IMR-90 (cell line): ENCODE results near the gene LTN1. TPM values are rescaled to one million over a fixed set of nuclear protein-coding genes. Genes with fewer than 3 reads are reported as not detected.

Experiments used
- ATAC-seq: fragments of 200-7000 bp; cut with Tn5 transposase; 2 replicates; pipeline ENCODE4 v1.9.1; 2020; ENCODE audit warnings: low read depth, mild to moderate bottlenecking, moderate library complexity
- BruUV-seq: library from RNA; stranded (reverse); fragments of 400-500 nt; replicated peaks from 2 replicates; lab custom pipeline; 2021; lab: Mats Ljungman, UMichigan
- CTCF ChIA-PET: fragments of 300-600 bp; formaldehyde crosslinking; extraction: SDS; loops from one replicate; lab custom pipeline; 2021; ENCODE audit warnings: antibody characterized with exemption; lab: Yijun Ruan, JAX
- POLR2A ChIA-PET: fragments of 300-600 bp; sonication (Branson Sonifier 250); formaldehyde crosslinking; loops from one replicate; lab custom pipeline; 2022; ENCODE audit warnings: antibody characterized with exemption; ENCODE audit not compliant: unreplicated experiment; lab: Charles Lee
- DNase-seq: peaks from one replicate; pipeline ENCODE4 v3.0.0; 2013
- H2AFZ ChIP-seq: replicated peaks from 2 replicates; pipeline ENCODE3; 2013; ENCODE audit warnings: low read length, mild to moderate bottlenecking; ENCODE audit not compliant: poor library complexity
- H2AK5ac ChIP-seq: 2 replicates; pipeline ENCODE4 v1.6.1; 2013; ENCODE audit warnings: low read depth, low read length, inconsistent platforms
- H2AK9ac ChIP-seq: replicated peaks from 2 replicates; pipeline ENCODE3; 2013; ENCODE audit warnings: mild to moderate bottlenecking, low read depth, low read length, moderate library complexity; ENCODE audit not compliant: poor library complexity
- H2BK120ac ChIP-seq: 2 replicates; pipeline ENCODE4 v1.6.1; 2013; ENCODE audit warnings: low read depth, low read length, inconsistent platforms
- H2BK15ac ChIP-seq: 3 replicates; pipeline ENCODE4 v1.6.1; 2013; ENCODE audit warnings: low read depth, low read length, inconsistent platforms
- H2BK20ac ChIP-seq: 2 replicates; pipeline ENCODE4 v1.6.1; 2013; ENCODE audit warnings: low read depth, mild to moderate bottlenecking, inconsistent platforms, low read length, moderate library complexity
- H2BK5ac ChIP-seq: 2 replicates; pipeline ENCODE4 v1.6.1; 2013; ENCODE audit warnings: mild to moderate bottlenecking, low read depth, low read length, inconsistent platforms; ENCODE audit not compliant: poor library complexity, severe bottlenecking
- H3K14ac ChIP-seq: replicated peaks from 2 replicates; pipeline ENCODE4 v1.6.1; 2013; ENCODE audit warnings: low read depth, low read length, inconsistent platforms
- H3K18ac ChIP-seq: 2 replicates; pipeline ENCODE4 v1.6.1; 2013; ENCODE audit warnings: low read depth, low read length, control low read depth
- H3K23ac ChIP-seq: 2 replicates; pipeline ENCODE4 v1.6.1; 2013; ENCODE audit warnings: low read depth, low read length, inconsistent platforms
- H3K27ac ChIP-seq: 2 replicates; pipeline ENCODE4 v1.5.1; 2013; ENCODE audit warnings: mild to moderate bottlenecking, control low read depth, low read length; ENCODE audit not compliant: insufficient read depth
- H3K27me3 ChIP-seq: 2 replicates; pipeline ENCODE4 v1.6.1; 2013; ENCODE audit warnings: low read length; ENCODE audit not compliant: control insufficient read depth, insufficient read depth
- H3K36me3 ChIP-seq: 2 replicates; pipeline ENCODE4 v1.6.1; 2013; ENCODE audit warnings: low read length, mixed read lengths; ENCODE audit not compliant: control insufficient read depth, insufficient read depth
- H3K4ac ChIP-seq: 2 replicates; pipeline ENCODE4 v1.6.1; 2013; ENCODE audit warnings: low read depth, low read length, inconsistent platforms
- H3K4me1 ChIP-seq: 2 replicates; pipeline ENCODE4 v1.6.1; 2013; ENCODE audit warnings: low read length, mixed read lengths; ENCODE audit not compliant: control insufficient read depth, insufficient read depth
- H3K4me2 ChIP-seq: 2 replicates; pipeline ENCODE4 v1.6.1; 2013; ENCODE audit warnings: low read depth, mild to moderate bottlenecking, control low read depth, low read length, moderate library complexity
- H3K4me3 ChIP-seq: 2 replicates; pipeline ENCODE4 v1.5.1; 2013; ENCODE audit warnings: low read depth, mild to moderate bottlenecking, control low read depth, low read length, moderate library complexity; ENCODE audit not compliant: insufficient read depth
- H3K56ac ChIP-seq: 2 replicates; pipeline ENCODE4 v1.6.1; 2013; ENCODE audit warnings: low read length, inconsistent platforms; ENCODE audit not compliant: insufficient read depth; ENCODE audit errors: extremely low read depth
- H3K79me1 ChIP-seq, 2 experiments: 2 replicates each; pipeline ENCODE4 v1.6.1; 2013; ENCODE audit warnings: low read length in 2 of 2, inconsistent platforms in 1 of 2, low read depth in 1 of 2
- H3K9ac ChIP-seq: 2 replicates; pipeline ENCODE4 v1.6.1; 2013; ENCODE audit warnings: low read depth, low read length, control low read depth
- H3K9me1 ChIP-seq: 2 replicates; pipeline ENCODE4 v1.6.1; 2013; ENCODE audit warnings: low read length, inconsistent platforms; ENCODE audit not compliant: insufficient read depth
- H3K9me3 ChIP-seq: 2 replicates; pipeline ENCODE4 v1.6.1; 2013; ENCODE audit warnings: low read length; ENCODE audit not compliant: control insufficient read depth, insufficient read depth
- H4K20me1 ChIP-seq: 2 replicates; pipeline ENCODE4 v1.6.1; 2013; ENCODE audit warnings: low read length, inconsistent platforms; ENCODE audit not compliant: insufficient read depth
- H4K5ac ChIP-seq: 2 replicates; pipeline ENCODE4 v1.6.1; 2013; ENCODE audit warnings: mild to moderate bottlenecking, low read depth, low read length, control low read depth
- H4K8ac ChIP-seq, 2 experiments: 2 replicates each; pipeline ENCODE4 v1.6.1; 2013; ENCODE audit warnings: low read depth in 2 of 2, low read length in 2 of 2, control low read depth in 1 of 2, inconsistent platforms in 1 of 2
- H4K91ac ChIP-seq: 2 replicates; pipeline ENCODE4 v1.6.1; 2013; ENCODE audit warnings: low read depth, low read length, inconsistent platforms; ENCODE audit not compliant: insufficient read depth
- BHLHE40 ChIP-seq: fragments of 150-350 bp; IDR thresholded peaks from 2 replicates; pipeline ENCODE4 v1.6.1; 2016; ENCODE audit warnings: mild to moderate bottlenecking, low read depth, low read length
- CEBPB ChIP-seq: IDR thresholded peaks from 2 replicates; pipeline ENCODE4 v1.6.1; 2012; ENCODE audit warnings: low read depth, low read length, improper control_type of control experiment
- CHD1 ChIP-seq: IDR thresholded peaks from 2 replicates; pipeline ENCODE4 v1.6.1; 2012; ENCODE audit warnings: low read depth, low read length, improper control_type of control experiment
- CTCF ChIP-seq: conservative IDR thresholded peaks from 2 replicates; pipeline ENCODE4 v1.5.1; 2012; ENCODE audit warnings: mild to moderate bottlenecking, low read depth, low read length, improper control_type of control experiment
- ELK1 ChIP-seq: fragments of 150-350 bp; IDR thresholded peaks from 2 replicates; pipeline ENCODE4 v1.6.1; 2016; ENCODE audit warnings: low read depth, mild to moderate bottlenecking, low read length, moderate library complexity, borderline replicate concordance
- MAFK ChIP-seq: IDR thresholded peaks from 2 replicates; pipeline ENCODE4 v1.6.1; 2012; ENCODE audit warnings: low read depth, low read length, improper control_type of control experiment
- MAZ ChIP-seq: IDR thresholded peaks from 2 replicates; pipeline ENCODE4 v1.6.1; 2012; ENCODE audit warnings: low read depth, mild to moderate bottlenecking, low read length, improper control_type of control experiment, moderate library complexity, borderline replicate concordance
- MXI1 ChIP-seq: IDR thresholded peaks from 2 replicates; pipeline ENCODE4 v1.6.1; 2012; ENCODE audit warnings: low read depth, mild to moderate bottlenecking, low read length, moderate library complexity, borderline replicate concordance
- NFE2L2 ChIP-seq: fragments of 150-350 bp; IDR thresholded peaks from 2 replicates; pipeline ENCODE4 v1.6.1; 2016; ENCODE audit warnings: low read depth, mild to moderate bottlenecking, low read length
- RAD21 ChIP-seq: IDR thresholded peaks from 2 replicates; pipeline ENCODE4 v1.6.1; 2012; ENCODE audit warnings: low read length, improper control_type of control experiment
- RFX5 ChIP-seq: IDR thresholded peaks from 2 replicates; pipeline ENCODE4 v1.8.0; 2012; ENCODE audit warnings: low read depth, mild to moderate bottlenecking, low read length, moderate library complexity
- USF2 ChIP-seq: fragments of 150-350 bp; IDR thresholded peaks from 2 replicates; pipeline ENCODE4 v1.6.1; 2017; ENCODE audit warnings: mild to moderate bottlenecking, antibody characterized with exemption, low read length, low read depth
- WGBS, 2 experiments: methylation state at CpG; one replicate each; pipeline versions ENCODE4 v1.1.5 to v1.1.7; 2013; ENCODE audit warnings: missing lambda C conversion rate in 2 of 2; ENCODE audit not compliant: insufficient read length in 1 of 2; ENCODE audit errors: extremely low coverage in 2 of 2; 5-methylcytosine and 5-hydroxymethylcytosine counted together
- dilution Hi-C: fragments of 300-500 bp; cut with HindIII; formaldehyde crosslinking; loops from one replicate; pipeline ENCODE4 v1.14.3; 2018; ENCODE audit warnings: low sequenced_read_pairs; ENCODE audit not compliant: unreplicated experiment
- in situ Hi-C: fragments of 300-500 bp; cut with MboI; formaldehyde crosslinking; loops from 3 replicates; pipeline ENCODE4 v1.14.3; 2019; ENCODE audit warnings: low sequenced_read_pairs, inconsistent platforms, mixed read lengths
- intact Hi-C: fragments of 100-400 bp; cut with micrococcal nuclease; formaldehyde crosslinking; loops from 2 replicates; pipeline ENCODE4 v1.10.0; 2022
- polyA plus RNA-seq, 3 experiments: library from polyadenylated mRNA; depleted of rRNA; stranded (reverse); fragments of >200 nt; gene quantifications; 2 replicates each; pipeline ENCODE4 v1.2.3, GENCODE V29; 2012; ENCODE audit warnings: low replicate concordance in 1 of 3
- total RNA-seq: library from RNA; depleted of rRNA; stranded (reverse); fragments of >200 nt; gene quantifications from 2 replicates; pipeline ENCODE4 v1.2.3, GENCODE V29; 2012

The LTN1 gene
- total and polyA plus RNA-seq, 2 of the 4 experiments (the other 2 are of a cell fraction): 6.7 to 35.5 TPM

GRCh38 chr21:29033301-29033700 is 40.6 kb upstream of the LTN1 start:
- H2AFZ ChIP-seq: no peak overlapping the region
- no peak overlapping the region for H4K91ac ChIP-seq
- no peaks in the 10 kb centered on the region for H3K9me3 ChIP-seq
- no peak overlapping the region for H3K56ac ChIP-seq
- dilution Hi-C loops (no loop called here), in situ Hi-C loops (loop anchor here (5.0 kb wide), 1 partner anchor 34 kb away; no protein-coding TSS in a partner anchor), intact Hi-C loops (loop anchor here (5.0 kb wide), 1 partner anchor 34 kb away; no protein-coding TSS in a partner anchor)
- H2BK5ac ChIP-seq: no peak overlapping the region
- H3K4me1 ChIP-seq: no peaks in the 10 kb centered on the region
- no CpG with 5 or more reads among the region's 4 CpGs for WGBS, 2 experiments
- DNase-seq: no peak
- TF ChIP-seq NFE2L2: no peak
- TF ChIP-seq MXI1: no peak
- no peak for TF ChIP-seq RAD21
- TF ChIP-seq MAFK: no peak
- TF ChIP-seq CEBPB: no peak
- TF ChIP-seq RFX5: no peak
- no peak for TF ChIP-seq USF2
- no peak for TF ChIP-seq CTCF
- TF ChIP-seq MAZ: no peak
- no peak for TF ChIP-seq ELK1
- TF ChIP-seq CHD1: no peak
- TF ChIP-seq BHLHE40: no peak
- CTCF ChIA-PET: no interaction called here
- H3K27me3 ChIP-seq: no peaks in the 10 kb centered on the region
- H2BK15ac ChIP-seq: no peak overlapping the region
- no peak overlapping the region for H3K4me2 ChIP-seq
- H3K36me3 ChIP-seq: peaks cover 34% of the 10 kb centered on the region
- ATAC-seq: no peak
- H3K4me3 ChIP-seq: no peak overlapping the region
- H3K27ac ChIP-seq: no peak overlapping the region
- H2BK120ac ChIP-seq: no peak overlapping the region
- H3K14ac ChIP-seq: no peak overlapping the region
- H2BK20ac ChIP-seq: no peak overlapping the region
- no peak overlapping the region for H3K9ac ChIP-seq
- no peak overlapping the region for H3K18ac ChIP-seq
- no peak overlapping the region for H4K5ac ChIP-seq
- H4K8ac ChIP-seq: no peak overlapping the region
- POLR2A ChIA-PET: no interaction called here
- no peak overlapping the region for H3K23ac ChIP-seq
- H3K9me1 ChIP-seq: peaks cover 4% of the 10 kb centered on the region; the same call in 1 of the 2 replicates
- H4K20me1 ChIP-seq: no peaks in the 10 kb centered on the region
- no TSS peak for BruUV-seq
- peaks cover 21 to 26% of the 10 kb centered on the region in 2 experiments for H3K79me1 ChIP-seq
- H2AK5ac ChIP-seq: no peak overlapping the region
- no peak overlapping the region for H3K4ac ChIP-seq
- no peak overlapping the region for H2AK9ac ChIP-seq
